ENCODE results near the gene TDRD12.

GRCh38 chr19:32823747-32824102, 104.2 kb downstream of the TDRD12 start:
- TF ChIP-seq ZNF274 (IDR thresholded peaks at IDR 0.05; ENCODE audit: low read depth, low read length) (no peak), YY1 (IDR thresholded peaks at IDR 0.05; ENCODE audit: insufficient read depth, insufficient read length) (no peak)

Measured in NT2/D1 (cell line).